IPS-18a (cell line): ENCODE measurements around the gene YIPF3.
"Not testable (repeated sequence)": the region's sequence is repeated elsewhere in the genome, so short reads cannot be mapped to it uniquely, and the experiment has no call there.

Experiments
- H3K27ac ChIP-seq: one replicate; pipeline ENCODE4 v1.5.1; 2013; ENCODE audit warnings: low read length
- H3K27me3 ChIP-seq: one replicate; pipeline ENCODE4 v1.6.1; 2013; ENCODE audit warnings: mild to moderate bottlenecking, low read length; ENCODE audit not compliant: control insufficient read depth, insufficient read depth
- H3K36me3 ChIP-seq: one replicate; pipeline ENCODE4 v1.6.1; 2013; ENCODE audit warnings: low read depth, low read length; ENCODE audit not compliant: control insufficient read depth
- H3K4me1 ChIP-seq: one replicate; pipeline ENCODE4 v1.6.1; 2013; ENCODE audit warnings: low read depth, low read length; ENCODE audit not compliant: control insufficient read depth
- H3K4me3 ChIP-seq: one replicate; pipeline ENCODE4 v1.5.1; 2013; ENCODE audit warnings: low read length
- H3K9ac ChIP-seq: one replicate; pipeline ENCODE4 v1.6.1; 2013; ENCODE audit warnings: mild to moderate bottlenecking, low read length, moderate library complexity
- H3K9me3 ChIP-seq: one replicate; pipeline ENCODE4 v1.6.1; 2013; ENCODE audit warnings: low read depth, low read length; ENCODE audit not compliant: control insufficient read depth

YIPF3 gene

GRCh38 chr6:43469947-43470346 lies 46.8 kb downstream of the YIPF3 start:
- no peaks in the 10 kb centered on the region for H3K9me3 ChIP-seq
- no peak overlapping the region for H3K27ac ChIP-seq
- H3K4me1 ChIP-seq = peaks cover 8% of the 10 kb centered on the region
- no peaks in the 10 kb centered on the region for H3K36me3 ChIP-seq
- no peak overlapping the region for H3K4me3 ChIP-seq
- no peaks in the 10 kb centered on the region for H3K27me3 ChIP-seq
- H3K9ac ChIP-seq = no peak overlapping the region

DNA sequence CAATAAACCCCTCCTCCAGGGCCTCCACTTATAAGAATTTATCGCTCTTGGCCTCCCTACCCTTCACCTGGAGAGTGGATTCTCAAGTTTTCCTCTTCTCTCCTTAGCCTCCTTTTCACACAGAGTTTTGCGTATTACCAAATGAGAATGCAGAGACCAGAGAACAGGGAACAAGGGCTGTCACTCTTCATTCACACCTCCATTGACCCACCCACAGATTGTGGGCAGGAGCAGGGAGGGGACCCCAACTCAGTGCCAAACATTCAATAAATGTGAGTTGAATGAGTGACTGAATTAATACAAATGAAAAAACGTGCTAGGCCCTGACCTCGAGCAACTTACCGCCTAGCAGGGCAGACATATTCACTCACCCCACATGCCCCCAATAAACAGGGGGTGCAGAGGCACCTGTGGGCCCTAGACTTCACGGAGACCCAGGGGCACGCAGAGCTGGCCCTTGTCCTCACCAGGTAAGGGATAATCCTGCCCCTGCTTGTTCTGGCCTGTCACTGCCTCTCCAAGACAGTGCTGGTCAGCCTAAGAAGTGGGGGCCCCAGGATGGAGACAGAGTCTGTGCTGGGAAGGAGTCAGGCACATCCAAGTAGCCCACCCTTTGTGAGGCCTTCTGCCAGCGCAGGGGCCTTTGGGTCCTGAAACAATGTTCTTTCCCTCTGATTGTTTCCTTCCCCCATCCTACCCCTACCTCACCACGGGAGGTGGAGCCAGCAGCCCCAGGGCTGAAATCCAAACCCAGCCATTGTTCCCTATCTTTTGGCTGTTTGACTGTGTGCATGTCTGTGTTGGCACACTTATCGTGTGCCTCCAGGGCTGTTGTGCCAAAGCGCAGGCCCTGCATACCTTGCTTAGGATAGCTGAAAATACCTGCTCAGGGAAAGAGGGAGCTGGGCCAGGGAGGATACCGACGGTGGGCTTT lies 47.7 kb downstream of the YIPF3 start:
- Histone ChIP-seq H3K4me1 (peaks cover 8% of the 10 kb centered on the region), H3K27me3 (no peaks in the 10 kb centered on the region), H3K4me3 (no peak overlapping the region), H3K27ac (no peak overlapping the region), H3K9ac (no peak overlapping the region), H3K9me3 (no peaks in the 10 kb centered on the region), H3K36me3 (no peaks in the 10 kb centered on the region)

DNA sequence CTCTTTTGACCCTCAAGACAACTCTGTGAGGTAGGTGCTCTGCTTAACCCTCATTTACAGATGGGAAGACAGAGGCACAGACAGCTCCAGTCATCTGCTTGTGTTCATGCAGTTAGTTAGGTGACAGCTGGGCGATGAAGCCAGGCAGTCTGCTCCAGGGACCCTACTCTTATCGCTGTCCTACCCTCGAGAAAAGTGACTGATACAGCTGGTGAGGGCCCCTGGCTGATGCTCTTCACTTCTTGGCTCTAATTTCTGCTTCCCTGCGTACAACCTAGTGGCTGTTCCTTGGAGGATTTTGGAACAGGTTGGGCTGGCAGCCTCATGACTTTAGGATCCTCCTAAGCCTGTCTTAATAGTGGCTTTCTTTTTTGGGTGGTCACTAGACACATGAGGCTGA lies 48.5 kb downstream of the YIPF3 start:
- H3K27me3 ChIP-seq = no peaks in the 10 kb centered on the region
- H3K27ac ChIP-seq = no peak overlapping the region
- H3K9me3 ChIP-seq = no peaks in the 10 kb centered on the region
- no peak overlapping the region for H3K4me3 ChIP-seq
- peaks cover 8% of the 10 kb centered on the region for H3K4me1 ChIP-seq
- H3K9ac ChIP-seq = no peak overlapping the region
- H3K36me3 ChIP-seq = no peaks in the 10 kb centered on the region

DNA sequence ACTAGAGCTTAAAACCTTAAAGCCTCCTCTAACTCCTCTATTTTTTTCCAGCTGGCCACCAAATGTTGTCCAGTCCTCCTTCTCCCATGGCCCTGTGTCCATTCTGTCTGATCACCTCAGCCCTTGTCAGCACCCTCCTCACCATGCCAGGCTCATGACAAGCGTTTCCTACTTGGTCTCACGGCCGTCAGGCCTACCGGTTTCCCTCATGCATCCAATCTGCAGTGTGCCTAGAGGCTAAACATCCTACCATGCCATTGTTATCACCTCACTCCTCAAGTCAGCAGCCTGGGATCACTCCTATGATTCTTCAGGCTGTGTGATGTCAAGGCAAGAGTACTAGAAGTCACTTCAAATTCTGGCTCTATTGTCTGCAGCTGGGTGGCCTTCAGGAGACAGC lies 49.0 kb downstream of the YIPF3 start:
- Histone ChIP-seq H3K4me3 (no peak overlapping the region), H3K9ac (no peak overlapping the region), H3K36me3 (no peaks in the 10 kb centered on the region), H3K4me1 (peaks cover 8% of the 10 kb centered on the region), H3K27ac (no peak overlapping the region), H3K27me3 (peaks cover under 1% of the 10 kb centered on the region), H3K9me3 (no peaks in the 10 kb centered on the region)

GRCh38 chr6:43467265-43467664 lies 49.5 kb downstream of the YIPF3 start:
- H3K27me3 ChIP-seq, H3K9ac ChIP-seq, H3K9me3 ChIP-seq, H3K36me3 ChIP-seq, H3K4me3 ChIP-seq, H3K4me1 ChIP-seq, H3K27ac ChIP-seq: not testable (repeated sequence)

DNA sequence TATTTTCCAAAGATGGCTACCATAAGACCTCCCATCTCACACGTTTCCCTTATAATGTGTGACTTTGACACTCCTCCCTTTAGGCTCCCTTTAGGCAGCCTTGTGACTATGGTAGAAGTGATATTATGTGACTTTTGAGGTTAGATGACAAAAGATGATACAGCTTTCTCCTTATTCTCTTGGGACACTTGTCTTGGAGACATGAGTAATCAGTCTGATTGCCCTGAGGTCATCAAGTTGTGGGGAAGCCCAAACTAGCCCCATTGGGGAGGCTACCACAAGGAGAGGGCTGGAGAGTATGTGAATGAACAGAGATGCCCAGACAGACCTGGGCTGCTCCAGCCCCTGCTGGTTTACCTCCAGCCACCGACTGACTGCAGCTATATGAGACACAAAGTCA lies 50.8 kb downstream of the YIPF3 start:
- Histone ChIP-seq H3K4me1 (peaks cover 8% of the 10 kb centered on the region), H3K4me3 (no peak overlapping the region), H3K27me3 (peaks cover 8% of the 10 kb centered on the region), H3K9ac (no peak overlapping the region), H3K27ac (no peak overlapping the region), H3K36me3 (no peaks in the 10 kb centered on the region), H3K9me3 (no peaks in the 10 kb centered on the region)

DNA sequence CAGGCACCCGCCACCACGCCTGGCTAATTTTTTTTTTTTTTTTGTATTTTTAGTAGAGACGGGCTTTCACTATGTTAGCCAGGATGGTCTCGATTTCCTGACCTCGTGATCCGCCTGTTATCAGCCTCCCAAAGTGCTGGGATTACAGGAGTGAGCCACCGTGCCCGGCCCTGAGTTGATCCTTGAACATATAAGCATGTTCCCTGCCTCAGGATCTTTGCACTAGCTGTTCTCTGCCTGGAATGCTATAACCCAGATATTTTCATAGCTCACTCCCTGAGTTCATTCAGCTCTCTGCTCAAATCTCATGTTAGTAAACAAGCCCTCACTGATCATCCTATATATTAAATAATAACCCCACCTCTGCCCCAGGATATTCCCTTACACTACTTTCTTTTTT lies 52.4 kb downstream of the YIPF3 start:
- Histone ChIP-seq H3K27me3 (peaks cover 8% of the 10 kb centered on the region), H3K4me1 (peaks cover 6% of the 10 kb centered on the region), H3K9me3 (no peaks in the 10 kb centered on the region), H3K27ac (no peak overlapping the region), H3K36me3 (no peaks in the 10 kb centered on the region), H3K9ac (no peak overlapping the region), H3K4me3 (no peak overlapping the region)

DNA sequence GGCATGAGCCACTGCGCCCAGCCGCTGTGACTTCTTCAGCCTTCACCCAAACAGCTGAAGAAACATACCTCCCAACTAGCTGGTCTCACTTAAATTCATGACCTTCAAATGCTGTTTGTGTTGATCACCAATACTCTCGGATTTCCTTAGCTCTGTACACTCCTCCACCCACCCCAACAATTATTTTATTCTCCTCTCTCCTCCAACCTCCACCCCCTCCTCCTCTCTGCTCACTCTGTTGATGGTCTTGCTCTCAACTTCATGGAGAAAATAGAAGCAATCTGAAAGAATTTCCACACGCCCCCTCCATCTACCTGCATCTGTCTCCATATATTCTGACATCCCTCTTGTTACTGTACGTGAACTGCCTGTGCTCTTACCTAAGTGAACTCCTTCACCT lies 54.8 kb downstream of the YIPF3 start:
- no peaks in the 10 kb centered on the region for H3K9me3 ChIP-seq
- no peak overlapping the region for H3K9ac ChIP-seq
- no peaks in the 10 kb centered on the region for H3K36me3 ChIP-seq
- no peak overlapping the region for H3K4me3 ChIP-seq
- no peak overlapping the region for H3K27ac ChIP-seq
- peaks cover 17% of the 10 kb centered on the region for H3K27me3 ChIP-seq
- H3K4me1 ChIP-seq = no peaks in the 10 kb centered on the region
